Measurements from ENCODE around the gene RAB8B.

The RAB8B gene

GRCh38 chr15:63314409-63314808 is 125.0 kb downstream of the RAB8B start:
- no peaks in the 10 kb centered on the region for H3K9me3 ChIP-seq (ENCODE audit: control insufficient read depth in 1 of 2, low read length in 2 of 2)
- no peaks in the 10 kb centered on the region for H3K4me1 ChIP-seq (ENCODE audit: control insufficient read depth in 1 of 2, insufficient read depth in 2 of 2, low read length in 2 of 2)
- H3K4me3 ChIP-seq (ENCODE audit: low read depth in 1 of 2, low read length in 2 of 2) = no peak overlapping the region
- no peaks in the 10 kb centered on the region for H3K27me3 ChIP-seq (ENCODE audit: control insufficient read depth in 1 of 2, insufficient read depth in 2 of 2, low read length in 2 of 2)
- H3K9ac ChIP-seq (ENCODE audit: low read depth in 1 of 2, low read length in 2 of 2) = no peak overlapping the region
- H3K36me3 ChIP-seq (ENCODE audit: control insufficient read depth in 1 of 2, insufficient read depth in 2 of 2, low read length in 2 of 2) = peaks cover 0 to 2% of the 10 kb centered on the region in 2 donors
- H3K27ac ChIP-seq (ENCODE audit: low read depth, low read length) = no peak overlapping the region

All from duodenal mucosa (tissue), 2 donors.